Panc1 (cell line): ENCODE results near the gene SMIM35.

Source experiments
- CTCF ChIP-seq: fragments of 450-650 bp; IDR thresholded peaks from 2 replicates; pipeline ENCODE4 v1.5.1; 2017; ENCODE audit warnings: mild to moderate bottlenecking
- POLR2AphosphoS5 ChIP-seq: IDR thresholded peaks from 2 replicates; pipeline ENCODE4 v1.6.1; 2012; ENCODE audit warnings: mild to moderate bottlenecking, low read depth, low read length, moderate library complexity
- SIN3A ChIP-seq: IDR thresholded peaks from 2 replicates; pipeline ENCODE4 v1.6.1; 2012; ENCODE audit warnings: low read depth, mild to moderate bottlenecking, low read length, moderate library complexity, borderline replicate concordance; ENCODE audit not compliant: insufficient read depth
- TCF7L2 ChIP-seq: IDR thresholded peaks from 2 replicates; pipeline ENCODE4 v1.6.1; 2011; ENCODE audit warnings: mild to moderate bottlenecking, low read depth, low read length, inconsistent platforms

- TF ChIP-seq CTCF: no peak
- no peak for TF ChIP-seq POLR2AphosphoS5
- TF ChIP-seq TCF7L2: no peak
- no peak for TF ChIP-seq SIN3A
Measured at GRCh38 chr11:118005224-118006152, 81.3 kb downstream of the SMIM35 start.
